ENCODE measurements around the gene STOML2.

DNA sequence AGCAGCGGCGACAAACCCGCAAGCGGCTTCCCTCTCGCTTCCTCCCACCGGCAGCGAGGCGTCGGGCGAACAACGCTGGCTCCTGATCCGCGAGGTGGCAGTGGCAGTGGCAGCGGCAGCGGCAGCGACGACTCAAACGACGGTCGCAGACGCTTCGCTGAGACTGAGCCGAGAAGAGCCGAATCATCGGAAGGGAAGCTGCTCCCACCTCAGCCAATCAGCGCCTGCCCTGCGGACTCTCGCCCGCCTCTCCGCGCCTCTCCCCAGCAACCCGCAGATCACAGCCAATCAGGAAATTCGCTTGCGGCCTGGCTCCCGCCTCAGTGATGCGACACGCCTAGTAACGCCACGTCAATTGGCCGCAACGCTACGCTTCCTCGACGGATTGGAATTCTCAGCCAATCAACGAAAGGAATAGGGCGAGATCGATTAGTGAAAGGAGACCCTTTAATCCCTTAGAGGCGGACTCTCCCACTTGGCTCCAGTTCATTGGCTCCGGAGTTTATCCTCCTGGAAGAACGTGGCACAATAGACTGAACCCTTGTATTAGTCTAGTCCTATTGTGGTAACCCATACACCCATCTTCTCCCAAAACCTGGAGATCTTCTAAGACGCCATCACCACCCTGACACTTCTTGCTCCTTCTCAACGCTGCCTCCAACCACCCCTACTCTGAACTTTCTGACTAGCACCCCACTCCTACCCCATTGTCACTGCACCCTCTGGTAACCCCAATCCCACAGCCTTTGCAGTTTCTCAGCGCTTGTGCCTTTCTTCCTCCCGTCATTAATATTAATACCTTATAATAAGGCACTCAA lies 30.3 kb downstream of the STOML2 start, which contains the start of gene VCP:
- no peak for TF ChIP-seq CTCF (IDR thresholded peaks at IDR 0.05; ENCODE audit: insufficient read depth, low read length, poor library complexity, severe bottlenecking)
- no peak for TF ChIP-seq EZH2phosphoT487 (conservative IDR thresholded peaks at IDR 0.05; ENCODE audit: low read length)
